HUES48 (cell line): Measurements from ENCODE around the gene OSBPL5.

Experiments
- H3K27ac ChIP-seq: one replicate; pipeline ENCODE4 v1.7.0; 2013; ENCODE audit warnings: low read depth, low read length, inconsistent platforms
- H3K27me3 ChIP-seq: 2 replicates; pipeline ENCODE4 v1.6.1; 2013; ENCODE audit warnings: mild to moderate bottlenecking, low read length; ENCODE audit not compliant: control insufficient read depth, insufficient read depth
- H3K36me3 ChIP-seq: 2 replicates; pipeline ENCODE4 v1.6.1; 2013; ENCODE audit warnings: low read length; ENCODE audit not compliant: control insufficient read depth, insufficient read depth
- H3K4me1 ChIP-seq: 2 replicates; pipeline ENCODE4 v1.6.1; 2013; ENCODE audit warnings: mild to moderate bottlenecking, low read length; ENCODE audit not compliant: control insufficient read depth, insufficient read depth
- H3K4me3 ChIP-seq: 2 replicates; pipeline ENCODE4 v1.5.1; 2013; ENCODE audit warnings: mild to moderate bottlenecking, low read depth, low read length
- H3K9ac ChIP-seq: 2 replicates; pipeline ENCODE4 v1.6.1; 2013; ENCODE audit warnings: mild to moderate bottlenecking, low read depth, low read length, moderate library complexity
- H3K9me3 ChIP-seq: 2 replicates; pipeline ENCODE4 v1.6.1; 2013; ENCODE audit warnings: low read length; ENCODE audit not compliant: control insufficient read depth, insufficient read depth

OSBPL5 gene

GRCh38 chr11:3153291-3153861, 11.7 kb downstream of the OSBPL5 start:
- H3K4me3 ChIP-seq: no peak overlapping the region
- no peaks in the 10 kb centered on the region for H3K9me3 ChIP-seq
- no peaks in the 10 kb centered on the region for H3K27me3 ChIP-seq
- H3K36me3 ChIP-seq: no peaks in the 10 kb centered on the region
- no peak overlapping the region for H3K9ac ChIP-seq
- H3K27ac ChIP-seq: peak overlapping the region; percentile 28
- peaks cover 31% of the 10 kb centered on the region for H3K4me1 ChIP-seq

- Histone ChIP-seq H3K27me3 (no peaks in the 10 kb centered on the region), H3K9me3 (no peaks in the 10 kb centered on the region), H3K4me3 (no peak overlapping the region), H3K27ac (no peak overlapping the region), H3K4me1 (peaks cover 31% of the 10 kb centered on the region), H3K36me3 (no peaks in the 10 kb centered on the region), H3K9ac (no peak overlapping the region)
Observed at GRCh38 chr11:3152471-3153110, 12.5 kb downstream of the OSBPL5 start.

- Histone ChIP-seq H3K9me3 (no peaks in the 10 kb centered on the region), H3K27ac (no peak overlapping the region), H3K4me1 (peaks cover 23% of the 10 kb centered on the region), H3K9ac (no peak overlapping the region), H3K27me3 (no peaks in the 10 kb centered on the region), H3K36me3 (no peaks in the 10 kb centered on the region), H3K4me3 (no peak overlapping the region)
Observed at GRCh38 chr11:3150726-3151125, 14.4 kb downstream of the OSBPL5 start.

GRCh38 chr11:3149852-3150188, 15.3 kb downstream of the OSBPL5 start:
- Histone ChIP-seq H3K4me3 (no peak overlapping the region), H3K27ac (no peak overlapping the region), H3K9ac (no peak overlapping the region), H3K4me1 (peaks cover 15% of the 10 kb centered on the region), H3K9me3 (no peaks in the 10 kb centered on the region), H3K36me3 (no peaks in the 10 kb centered on the region), H3K27me3 (no peaks in the 10 kb centered on the region)

DNA sequence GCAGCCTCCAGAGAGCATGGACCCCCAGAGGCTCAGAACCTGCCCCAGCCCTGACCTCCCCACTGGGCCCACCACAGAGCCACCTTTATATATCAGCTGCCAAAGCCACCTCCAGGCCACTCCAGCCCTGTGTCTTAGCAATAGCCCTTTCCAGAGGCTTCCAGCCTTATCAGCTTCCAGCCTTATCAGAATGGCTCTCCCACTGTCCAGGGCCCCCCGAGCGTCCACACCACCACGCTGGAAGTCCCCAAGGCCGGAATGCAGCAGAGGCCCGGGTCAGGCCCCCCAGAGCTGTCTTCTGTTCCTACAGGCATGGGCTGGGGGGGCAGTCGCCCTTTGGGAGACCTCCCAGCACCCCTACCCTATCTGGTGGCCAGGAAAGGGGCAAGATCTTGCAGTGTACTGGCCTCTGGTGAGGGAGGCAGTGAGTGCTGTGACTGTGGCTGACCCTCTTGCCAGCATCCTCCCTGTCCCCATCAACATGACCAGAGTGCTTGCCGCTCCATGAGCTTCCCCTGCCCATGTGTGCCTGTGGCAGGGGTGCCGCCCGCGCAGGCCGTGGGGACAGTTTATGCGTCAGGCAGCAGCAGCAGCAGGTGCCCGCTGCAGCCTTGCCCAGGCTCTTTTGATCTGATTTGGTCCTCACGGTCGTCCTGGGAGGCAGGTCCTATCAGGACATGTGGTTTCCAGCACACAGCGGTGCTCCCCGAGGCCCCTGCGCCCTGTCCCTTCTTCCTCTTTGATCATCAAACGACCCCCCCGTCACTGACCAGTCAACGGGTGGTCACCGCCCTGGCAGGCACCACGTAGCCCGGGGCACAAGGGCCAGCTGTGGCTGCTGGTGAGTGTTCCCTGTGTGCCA, 15.9 kb downstream of the OSBPL5 start:
- H3K4me1 ChIP-seq: peaks cover 11% of the 10 kb centered on the region
- no peak overlapping the region for H3K9ac ChIP-seq
- no peak overlapping the region for H3K27ac ChIP-seq
- H3K36me3 ChIP-seq: no peaks in the 10 kb centered on the region
- H3K27me3 ChIP-seq: no peaks in the 10 kb centered on the region
- H3K4me3 ChIP-seq: no peak overlapping the region
- no peaks in the 10 kb centered on the region for H3K9me3 ChIP-seq

DNA sequence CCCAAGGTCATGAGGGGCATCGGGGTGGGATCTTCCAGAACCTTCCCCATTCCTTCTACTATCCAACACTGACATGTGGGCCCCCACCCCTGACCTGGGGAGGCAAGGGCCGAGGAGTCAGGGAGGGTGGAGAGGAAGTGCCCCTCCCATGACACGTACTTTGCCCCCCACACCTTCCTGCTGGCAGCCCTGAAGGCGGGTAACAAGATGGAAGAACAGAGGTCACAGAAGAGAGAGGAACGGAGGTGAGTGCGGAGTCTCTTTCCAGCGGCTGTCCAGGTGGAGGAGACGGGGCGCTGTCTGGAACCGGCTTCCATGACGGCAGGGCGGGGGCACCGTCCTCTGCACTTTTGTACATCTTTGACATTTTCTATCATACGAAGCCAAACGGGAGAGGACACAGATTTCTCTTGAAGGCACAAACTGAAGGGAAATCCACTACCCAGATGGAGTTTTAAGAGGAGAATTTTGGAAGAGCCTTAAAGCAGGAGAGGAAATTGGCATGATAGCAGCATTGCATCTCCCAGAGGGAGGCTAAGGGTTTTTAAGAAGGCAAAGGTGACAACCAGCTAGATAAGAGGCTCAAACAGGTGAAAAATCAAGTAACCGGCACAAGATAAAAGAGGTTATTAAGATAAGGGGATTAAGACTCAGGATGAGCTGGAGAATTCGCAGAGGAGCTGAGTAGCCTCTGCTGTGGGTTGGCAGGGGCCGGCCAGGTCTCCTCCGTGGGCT, 16.7 kb downstream of the OSBPL5 start:
- Histone ChIP-seq H3K4me3 (no peak overlapping the region), H3K9ac (no peak overlapping the region), H3K27me3 (no peaks in the 10 kb centered on the region), H3K4me1 (peaks cover 3% of the 10 kb centered on the region; the same call in 1 of the 2 replicates), H3K9me3 (no peaks in the 10 kb centered on the region), H3K27ac (no peak overlapping the region), H3K36me3 (no peaks in the 10 kb centered on the region)

- no peak overlapping the region for H3K9ac ChIP-seq
- H3K27me3 ChIP-seq: no peaks in the 10 kb centered on the region
- no peak overlapping the region for H3K4me3 ChIP-seq
- H3K9me3 ChIP-seq: no peaks in the 10 kb centered on the region
- no peaks in the 10 kb centered on the region; the same call in 1 of the 2 replicates for H3K4me1 ChIP-seq
- no peak overlapping the region for H3K27ac ChIP-seq
- H3K36me3 ChIP-seq: no peaks in the 10 kb centered on the region
Observed at GRCh38 chr11:3147626-3148025, 17.5 kb downstream of the OSBPL5 start.

DNA sequence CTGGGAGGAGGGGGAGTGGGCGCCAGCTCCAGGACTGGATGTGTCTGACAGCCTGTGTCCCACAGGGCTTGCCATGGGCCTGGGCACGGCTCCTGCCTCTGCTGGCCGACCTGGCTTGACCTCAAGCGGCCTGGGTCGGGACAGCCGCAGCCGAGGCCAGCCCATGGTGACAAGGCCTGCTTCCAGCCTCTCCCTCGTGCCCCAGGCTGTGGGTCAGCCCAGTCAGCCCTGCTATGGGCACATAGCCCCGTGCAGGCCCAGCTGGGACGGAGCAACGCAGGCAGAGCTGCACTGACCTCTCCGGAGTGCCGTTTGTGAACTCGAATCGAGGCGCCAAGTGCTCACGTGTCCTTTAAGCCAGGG, 17.9 kb downstream of the OSBPL5 start:
- H3K4me3 ChIP-seq: no peak overlapping the region
- no peaks in the 10 kb centered on the region for H3K36me3 ChIP-seq
- no peak overlapping the region for H3K9ac ChIP-seq
- H3K27ac ChIP-seq: no peak overlapping the region
- H3K9me3 ChIP-seq: no peaks in the 10 kb centered on the region
- no peaks in the 10 kb centered on the region for H3K27me3 ChIP-seq
- H3K4me1 ChIP-seq: no peaks in the 10 kb centered on the region; the same call in 1 of the 2 replicates

DNA sequence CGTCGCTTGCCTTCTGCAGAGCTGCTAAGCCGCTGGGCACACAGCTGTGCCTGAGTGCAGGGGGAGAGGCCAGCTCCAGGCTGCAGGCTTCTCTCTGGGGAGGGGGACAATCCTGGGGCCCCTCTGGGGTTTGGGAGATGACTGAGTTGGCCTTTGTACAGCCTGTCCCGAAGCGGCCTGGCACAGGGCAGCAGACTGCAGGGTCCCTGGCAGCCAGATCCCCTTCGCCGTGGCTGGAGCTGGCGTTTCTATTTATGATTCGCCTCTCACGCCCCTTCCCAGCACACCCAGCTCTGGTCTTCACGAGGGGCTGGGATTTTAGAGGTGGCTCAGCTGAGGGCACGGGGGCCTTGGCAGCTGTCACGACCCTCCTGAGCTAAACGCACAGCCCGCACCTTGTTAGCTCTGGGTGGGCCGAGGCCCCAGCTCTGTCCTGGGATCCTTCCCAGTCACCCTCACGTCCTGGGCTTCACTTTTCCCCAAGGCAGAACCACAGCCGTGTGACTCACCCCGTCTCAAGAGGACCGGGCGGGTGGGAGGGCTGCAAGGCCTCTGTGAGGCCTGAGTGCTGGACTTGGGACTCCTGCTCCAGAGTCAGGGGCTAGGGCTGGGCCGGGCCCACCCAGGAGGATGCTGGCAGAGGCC, 18.4 kb downstream of the OSBPL5 start:
- Histone ChIP-seq H3K27ac (no peak overlapping the region), H3K4me3 (no peak overlapping the region), H3K27me3 (no peaks in the 10 kb centered on the region), H3K9me3 (no peaks in the 10 kb centered on the region), H3K4me1 (no peaks in the 10 kb centered on the region; the same call in 1 of the 2 replicates), H3K36me3 (no peaks in the 10 kb centered on the region), H3K9ac (no peak overlapping the region)

- Histone ChIP-seq H3K9ac (no peak overlapping the region), H3K9me3 (no peaks in the 10 kb centered on the region), H3K27ac (no peak overlapping the region), H3K4me3 (no peak overlapping the region), H3K27me3 (no peaks in the 10 kb centered on the region), H3K4me1 (no peaks in the 10 kb centered on the region; the same call in 1 of the 2 replicates), H3K36me3 (no peaks in the 10 kb centered on the region)
Observed at GRCh38 chr11:3145206-3145520, 19.9 kb downstream of the OSBPL5 start.
